ENCODE measurements around the gene STEAP4.
"Not testable (repeated sequence)": the region's sequence is repeated elsewhere in the genome, so short reads cannot be mapped to it uniquely, and the experiment has no call there.

STEAP4 gene

DNA sequence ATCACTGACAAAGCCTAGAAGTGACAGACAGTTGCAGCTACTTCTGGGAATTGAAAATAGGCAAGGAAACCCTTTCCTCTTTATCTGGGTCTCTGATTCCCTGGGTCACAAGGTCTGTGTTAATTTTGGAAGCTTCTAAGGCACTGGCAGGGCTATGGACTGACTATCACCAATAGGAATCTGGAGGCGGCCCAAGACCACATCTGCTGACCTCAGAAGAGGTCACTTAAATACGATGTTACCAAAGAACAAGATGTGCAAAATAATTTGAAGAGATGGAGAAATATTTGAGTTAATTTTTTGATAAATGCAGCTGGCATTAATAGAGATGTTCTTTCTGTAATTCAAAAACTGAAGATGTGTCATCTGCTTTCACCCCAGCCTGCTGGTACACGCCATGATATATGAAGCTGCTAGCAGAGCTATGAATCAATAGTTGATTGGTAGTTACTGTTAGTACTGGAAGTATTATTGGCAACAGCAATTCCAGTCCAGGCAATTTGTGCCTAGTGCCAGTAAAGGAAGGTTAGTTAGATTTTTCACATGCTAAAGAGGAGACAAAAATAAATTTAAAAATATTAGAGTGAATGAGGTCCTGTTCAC is 5.5 kb upstream of the STEAP4 start:
- DNase-seq (ENCODE audit: low spot score) = no peak

DNA sequence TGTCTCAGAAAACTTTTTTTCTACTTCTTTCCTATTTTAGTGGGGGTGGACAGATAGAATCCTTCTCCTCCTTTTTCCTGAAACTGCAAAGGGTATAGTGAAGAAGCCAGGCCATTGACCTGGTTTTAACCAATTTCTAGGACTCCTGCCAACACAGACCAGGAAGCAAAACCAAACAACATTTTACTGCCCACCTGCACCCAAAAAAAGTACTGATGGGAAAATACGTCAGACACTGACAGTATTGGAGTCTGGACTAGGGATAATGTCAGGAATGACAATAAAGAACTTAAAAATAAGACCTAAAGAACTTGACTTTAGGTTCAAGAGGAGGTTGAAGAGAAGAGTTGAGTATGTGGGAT is 5.0 kb upstream of the STEAP4 start:
- DNase-seq (ENCODE audit: low spot score) = no peak

DNA sequence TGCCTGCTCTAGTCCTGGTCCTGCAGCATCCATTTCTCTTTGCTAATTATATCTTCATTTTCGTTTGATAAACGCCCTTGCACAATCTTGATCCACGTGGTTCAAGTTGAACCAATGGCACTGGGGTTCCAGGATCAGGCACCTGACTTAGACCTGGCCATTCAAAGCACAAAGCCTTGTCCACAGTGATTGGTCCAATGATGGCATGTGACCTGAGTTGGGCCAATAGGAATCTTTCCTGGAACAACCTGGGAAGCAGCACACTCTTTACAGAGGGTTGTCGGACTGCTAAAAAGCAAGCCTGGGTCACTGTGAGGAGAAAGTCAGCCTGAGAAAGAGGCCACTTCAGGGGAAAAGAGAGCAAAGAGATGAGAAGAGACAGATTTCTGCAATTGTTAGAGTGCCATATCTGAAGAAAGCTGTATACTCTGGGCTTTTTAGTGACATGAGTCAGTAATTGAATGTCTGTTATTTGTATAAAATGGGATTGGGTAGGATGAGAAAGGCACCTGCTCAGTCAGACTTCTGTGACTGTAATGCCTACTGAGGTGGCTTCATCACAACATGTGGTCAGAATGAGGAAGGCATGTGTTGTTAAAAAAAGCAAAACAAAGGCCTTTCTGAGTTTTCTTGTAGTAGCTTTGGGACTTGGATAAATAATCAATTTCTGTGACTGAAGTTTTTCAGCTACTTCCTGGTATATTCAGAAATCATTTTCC is 4.4 kb upstream of the STEAP4 start:
- no peak for DNase-seq (ENCODE audit: low spot score)

DNA sequence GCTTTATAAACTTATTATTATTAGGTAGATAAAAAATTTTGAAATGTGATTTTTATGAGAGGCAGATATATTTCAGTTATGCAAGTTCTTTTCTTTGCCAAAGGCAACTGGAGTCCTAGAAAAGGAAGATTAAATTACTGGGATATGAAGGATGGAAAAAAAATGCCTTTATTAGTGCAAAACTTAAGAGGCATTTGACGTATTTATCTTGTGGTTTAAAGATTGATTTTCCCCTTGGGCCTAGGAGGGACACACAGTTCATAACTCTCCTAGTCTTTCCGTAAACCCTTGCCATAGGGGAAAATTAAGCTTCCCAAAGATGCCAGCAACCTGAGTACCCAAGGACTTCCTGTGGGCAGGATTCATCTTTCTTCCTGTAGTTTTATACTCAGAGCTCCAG is 3.1 kb upstream of the STEAP4 start:
- no peak for DNase-seq (ENCODE audit: low spot score)

DNA sequence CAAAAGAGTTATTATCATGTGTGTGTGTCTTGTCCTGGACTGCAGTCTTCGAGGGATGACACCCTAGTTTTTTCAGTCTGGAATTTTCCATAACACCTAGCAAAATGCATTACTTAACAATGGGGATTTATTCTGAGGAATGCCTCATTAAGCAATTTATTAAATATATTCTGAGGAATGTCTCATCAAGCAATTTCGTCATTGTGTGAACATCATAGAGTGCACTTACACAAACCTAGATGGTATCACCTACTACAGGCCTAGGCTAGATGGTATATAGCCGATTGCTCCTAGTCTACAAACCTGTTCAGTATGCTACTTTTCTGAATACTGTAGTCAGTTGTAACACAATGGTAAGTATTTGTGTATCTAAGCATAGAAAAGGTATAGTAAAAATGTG is 1.1 kb upstream of the STEAP4 start:
- no peak for DNase-seq (ENCODE audit: low spot score)

DNA sequence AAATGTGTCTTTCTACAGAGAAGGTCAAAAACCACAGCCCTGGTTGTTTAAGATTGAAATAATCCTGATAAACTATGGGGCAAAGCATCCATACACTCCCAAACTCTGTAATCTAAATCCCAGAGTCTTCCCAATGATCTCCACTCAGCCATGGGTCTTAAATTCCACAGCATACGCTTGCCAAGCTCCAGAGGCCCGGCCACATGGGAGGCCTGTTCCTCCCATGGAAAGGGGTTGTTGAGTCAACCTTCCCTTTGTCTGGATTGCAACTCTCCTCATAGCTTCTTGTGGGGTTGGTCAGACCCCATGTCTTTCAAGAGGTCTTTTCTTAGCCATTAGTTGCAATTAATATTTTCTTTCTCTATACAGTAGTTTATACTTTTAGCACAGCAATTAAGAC is 718 bp upstream of the STEAP4 start:
- DNase-seq (ENCODE audit: low spot score) = no peak

DNA sequence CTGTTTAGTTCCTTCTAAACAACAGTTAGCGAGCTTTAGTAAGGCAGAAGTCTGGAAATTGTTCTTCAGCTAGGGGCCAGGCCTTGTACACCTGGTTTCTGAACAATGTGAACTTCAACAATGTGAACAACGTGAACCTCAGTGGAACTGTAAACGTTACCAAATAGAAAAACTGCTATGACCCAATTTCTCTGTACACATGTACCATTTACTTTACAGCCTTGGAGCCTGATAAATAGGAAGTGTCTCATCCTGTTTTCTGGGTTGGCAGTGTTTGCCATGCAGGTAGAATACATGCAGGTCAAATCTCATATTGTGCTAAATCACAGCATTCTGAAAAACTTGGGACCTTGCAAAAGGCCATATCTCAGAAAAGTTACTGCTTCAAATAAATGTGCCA is 1.6 kb downstream of the STEAP4 start:
- no peak for DNase-seq (ENCODE audit: low spot score)

DNA sequence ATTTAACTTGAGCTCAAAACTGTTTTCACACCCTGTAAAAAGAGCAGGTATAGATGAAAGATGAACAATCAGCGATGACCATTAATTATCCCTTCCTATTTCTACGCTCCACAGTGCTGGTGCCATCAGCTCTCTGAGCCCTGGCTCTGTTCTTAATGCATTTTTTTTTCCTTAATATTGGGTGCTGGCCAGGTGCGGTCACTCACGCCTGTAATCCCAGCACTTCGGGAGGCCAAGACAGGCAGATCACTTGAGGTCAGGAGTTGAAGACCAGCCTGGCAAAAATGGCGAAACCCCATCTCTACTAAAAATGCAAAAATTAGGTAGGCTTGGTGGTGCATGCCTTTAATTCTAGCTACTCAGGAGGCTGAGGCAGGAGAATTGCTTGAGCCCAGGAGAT is 4.2 kb downstream of the STEAP4 start:
- DNase-seq (ENCODE audit: low spot score) = no peak

DNA sequence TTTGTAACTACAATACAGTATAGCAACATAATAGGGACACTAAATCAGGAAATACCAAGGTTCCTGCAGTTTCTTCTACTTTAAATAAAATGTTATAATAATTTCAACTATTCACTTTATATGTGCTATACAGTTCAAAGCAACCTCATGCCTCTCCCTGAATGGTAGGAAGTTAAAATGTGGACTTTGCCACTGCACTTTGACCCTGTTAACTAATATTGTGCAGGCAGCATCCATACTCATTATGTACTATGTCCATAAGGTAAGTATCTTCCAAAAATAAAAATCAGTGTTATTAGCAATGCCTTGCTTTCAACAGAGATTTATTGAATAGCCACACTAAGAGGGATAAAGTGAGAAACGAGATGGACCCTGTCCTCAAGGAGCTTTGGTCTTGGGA is 4.8 kb downstream of the STEAP4 start:
- no peak for DNase-seq (ENCODE audit: low spot score)

DNA sequence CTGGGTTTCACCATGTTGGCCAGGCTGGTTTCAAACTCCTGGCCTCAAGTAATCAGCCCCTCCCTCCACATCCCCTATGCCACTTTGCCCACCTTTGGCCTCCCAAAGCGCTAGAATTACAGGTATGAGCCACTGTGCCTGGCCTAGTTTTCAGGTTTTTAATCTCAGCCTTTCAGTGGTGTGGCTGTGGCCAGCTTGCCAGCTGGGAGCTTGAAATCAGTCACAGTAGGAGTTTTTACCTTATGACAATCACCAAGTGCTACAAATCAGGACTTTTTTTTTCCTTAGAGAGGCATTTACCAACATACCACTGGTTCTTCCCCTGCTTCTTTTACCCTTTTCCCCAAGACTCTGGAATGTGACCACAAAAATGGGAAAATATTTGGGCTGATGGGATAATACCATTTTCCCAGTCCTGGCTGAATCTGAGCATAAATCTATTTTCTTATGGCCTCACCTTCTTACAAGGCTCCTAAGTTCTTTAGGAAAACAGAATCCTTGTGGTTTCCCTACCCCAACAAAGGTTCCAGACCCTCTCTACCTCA is 6.2 kb downstream of the STEAP4 start:
- DNase-seq (ENCODE audit: low spot score) = no peak

DNA sequence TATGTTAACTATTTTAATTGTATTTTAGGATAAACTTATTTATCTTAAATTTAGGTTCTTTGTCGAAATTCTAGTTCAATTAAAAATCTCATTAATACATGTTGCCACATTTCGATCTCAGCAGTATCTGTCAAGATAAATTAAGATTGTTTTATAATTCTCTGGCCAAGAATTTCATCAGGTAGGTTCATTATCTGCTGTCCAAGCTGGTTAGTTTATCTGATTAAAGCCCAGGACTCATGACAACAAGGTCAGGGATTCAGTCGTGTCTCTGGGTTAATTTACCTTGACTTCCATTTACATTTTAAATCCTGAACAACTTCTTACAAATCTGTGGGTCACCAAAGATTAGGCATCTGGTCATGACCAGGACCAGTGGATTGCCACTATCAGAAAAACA is 7.6 kb downstream of the STEAP4 start:
- DNase-seq (ENCODE audit: low spot score) = no peak

DNA sequence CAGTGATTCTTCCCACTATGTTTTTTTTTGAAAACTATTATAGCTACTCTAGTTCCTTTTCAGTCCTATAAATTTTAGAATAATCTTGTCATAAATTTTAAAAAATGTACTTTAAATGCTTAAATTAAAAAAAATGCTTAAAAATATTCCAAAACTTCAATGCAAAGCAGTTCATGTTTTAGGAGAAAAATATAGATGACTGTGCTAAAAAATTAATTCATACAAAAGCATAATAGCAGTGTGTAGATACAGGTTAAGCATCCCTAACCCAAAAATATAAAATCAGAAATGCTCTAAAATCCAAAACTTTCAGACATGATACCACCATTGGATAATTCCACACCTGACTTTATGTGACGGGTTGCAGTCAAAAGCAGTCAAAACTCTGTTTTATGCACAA is 12.8 kb downstream of the STEAP4 start:
- DNase-seq (ENCODE audit: low spot score) = no peak

DNA sequence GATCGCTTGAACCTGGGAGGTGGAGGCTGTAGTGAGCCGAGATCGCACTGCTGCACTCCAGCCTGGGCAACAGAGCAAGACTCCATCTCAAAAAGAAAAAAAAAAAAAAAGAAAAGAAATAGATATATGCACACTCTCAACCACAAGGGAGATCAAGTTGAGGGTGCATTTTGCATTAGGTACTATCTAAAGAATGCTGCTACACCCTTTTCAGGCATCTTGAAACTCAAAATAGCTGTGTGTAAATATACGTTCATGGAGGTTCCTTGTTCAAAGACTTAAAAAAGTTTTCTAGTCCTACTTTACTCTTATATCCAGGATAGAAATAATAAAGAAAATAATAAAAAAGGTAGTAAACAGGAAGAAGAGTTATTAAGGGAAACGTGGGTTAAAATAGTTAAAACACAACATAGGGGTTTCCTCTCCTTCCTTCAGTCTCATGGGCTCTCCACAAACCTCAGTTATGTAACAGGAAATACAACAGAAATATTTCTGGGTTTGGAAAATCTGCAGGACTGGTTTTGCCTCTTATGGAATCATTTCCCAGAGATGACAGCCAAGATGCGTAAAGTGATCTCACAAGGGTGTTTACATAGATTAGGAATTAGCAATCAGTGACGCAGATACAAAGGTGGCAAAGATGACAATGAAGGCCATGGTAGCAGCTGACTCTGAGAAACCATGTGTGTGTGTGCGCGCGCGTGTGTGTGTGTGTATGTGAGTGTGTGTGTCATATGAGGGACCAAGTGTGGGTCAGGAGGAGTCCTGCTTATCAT is 15.1 kb downstream of the STEAP4 start:
- DNase-seq (ENCODE audit: low spot score) = no peak

DNA sequence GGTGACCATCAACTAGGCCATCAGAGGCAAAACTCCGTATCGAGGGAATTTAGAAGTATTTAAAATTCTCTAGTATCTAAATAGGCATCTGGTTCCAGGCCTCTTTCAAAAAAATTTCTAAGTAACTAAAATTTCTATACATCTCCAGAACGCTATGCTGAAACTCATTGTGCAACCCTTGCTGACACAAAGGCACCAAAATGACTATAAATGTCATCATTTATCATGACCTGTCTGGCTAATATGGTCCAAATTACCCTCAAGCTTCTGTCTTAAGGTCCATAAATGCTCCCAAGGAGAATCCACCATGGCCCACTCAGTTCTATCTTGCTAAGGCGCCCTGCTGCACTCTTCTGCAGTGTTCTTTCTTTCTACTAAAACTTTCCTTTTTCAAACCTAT is 16.2 kb downstream of the STEAP4 start:
- DNase-seq (ENCODE audit: low spot score) = no peak

DNA sequence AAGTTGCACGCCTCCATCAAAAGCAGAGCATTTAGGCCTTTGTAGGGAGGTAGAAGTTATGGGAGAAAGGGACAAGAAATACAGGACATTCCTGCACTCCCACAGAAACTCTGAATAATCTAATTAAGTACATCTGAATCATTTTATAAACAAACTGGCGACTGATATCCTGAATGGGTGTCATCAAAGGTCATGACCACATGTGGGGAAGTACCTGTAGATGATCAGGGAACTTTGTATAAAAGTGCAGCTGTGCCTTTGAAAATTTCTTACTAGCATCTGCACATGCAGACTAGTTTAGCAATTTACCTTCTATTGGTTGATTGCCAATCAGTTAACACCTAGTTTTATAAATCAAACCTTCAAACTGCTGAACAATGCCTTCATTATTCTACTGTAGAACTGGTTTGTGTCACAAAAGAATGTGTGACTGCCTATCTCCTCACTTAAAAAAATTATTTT is 17.1 kb downstream of the STEAP4 start:
- no peak for DNase-seq (ENCODE audit: low spot score)

DNA sequence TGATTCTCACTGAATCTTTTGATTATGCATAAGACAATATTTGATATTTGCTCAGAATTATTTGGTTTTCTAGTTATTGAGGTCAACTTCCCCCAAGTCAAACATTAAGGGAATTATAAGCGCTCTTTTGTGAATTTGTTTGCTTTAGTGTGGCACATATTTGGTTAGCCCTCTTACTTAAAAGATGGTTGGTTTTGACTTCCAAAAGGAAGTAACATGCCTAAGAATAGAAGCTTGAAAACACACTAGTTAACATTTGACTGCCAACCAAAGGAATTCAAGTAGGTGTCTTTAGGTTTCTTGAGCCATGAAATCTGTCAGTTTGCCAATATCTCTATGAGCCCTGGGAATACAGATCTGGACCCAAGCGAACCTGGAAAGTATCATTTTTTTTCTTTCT is 24.9 kb downstream of the STEAP4 start:
- DNase-seq (ENCODE audit: low spot score) = no peak

DNA sequence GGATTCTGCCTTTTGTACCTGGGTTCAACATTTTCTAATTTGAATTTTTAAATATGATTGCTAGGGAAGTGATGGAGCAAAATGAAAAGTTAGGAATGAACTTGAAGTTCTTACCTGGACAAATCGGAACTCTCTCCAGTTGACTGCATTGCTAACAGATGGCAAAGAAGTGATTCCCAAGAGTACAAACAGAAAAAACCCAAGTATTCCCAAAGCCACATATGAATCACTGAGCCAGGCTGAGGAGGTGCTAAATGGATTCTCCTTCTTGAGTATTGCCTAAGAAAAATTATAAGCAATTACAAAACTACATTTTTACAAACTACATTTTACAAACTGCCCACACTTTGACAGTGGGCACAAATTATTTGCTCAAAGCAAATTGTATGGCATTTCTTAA is 25.9 kb downstream of the STEAP4 start:
- no peak for DNase-seq (ENCODE audit: low spot score)

DNA sequence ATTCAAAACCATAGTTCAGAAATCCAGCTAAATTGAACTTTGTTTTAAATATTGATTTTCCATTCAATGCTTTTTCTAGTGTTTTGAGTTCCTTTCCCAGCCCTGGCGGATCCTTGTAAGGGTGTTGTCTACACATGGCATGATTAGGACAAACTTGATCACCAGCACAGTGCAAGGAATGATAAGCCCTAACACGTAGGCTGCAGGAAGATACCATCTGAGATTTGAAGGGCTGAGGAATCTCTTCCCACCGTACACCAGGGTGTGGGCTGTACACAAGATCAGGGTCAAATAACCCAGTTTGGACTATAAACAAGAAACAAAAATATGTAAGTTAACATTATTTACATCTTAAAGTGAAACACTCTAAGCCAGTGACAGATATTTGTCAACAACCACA is 27.4 kb downstream of the STEAP4 start:
- no peak for DNase-seq (ENCODE audit: low spot score)

DNA sequence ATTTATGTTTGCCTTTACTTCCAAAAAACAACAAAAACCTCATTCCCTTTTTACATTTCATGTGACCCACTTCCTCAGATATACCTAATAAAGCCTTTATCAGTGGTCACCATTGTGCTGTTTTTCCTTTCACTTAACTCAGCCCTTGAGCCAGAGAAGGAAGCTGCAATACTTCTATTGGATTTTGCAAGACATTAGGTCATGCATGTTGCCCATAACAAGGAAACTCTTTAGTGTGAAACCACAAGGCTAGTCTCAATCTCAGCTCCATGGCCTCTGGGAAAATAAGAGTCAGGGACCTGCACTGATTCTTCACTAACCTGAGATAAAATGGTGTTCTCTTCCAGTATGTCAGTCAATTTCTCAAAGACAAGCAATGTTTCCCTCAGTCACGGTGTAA is 27.8 kb downstream of the STEAP4 start:
- DNase-seq (ENCODE audit: low spot score) = no peak

DNA sequence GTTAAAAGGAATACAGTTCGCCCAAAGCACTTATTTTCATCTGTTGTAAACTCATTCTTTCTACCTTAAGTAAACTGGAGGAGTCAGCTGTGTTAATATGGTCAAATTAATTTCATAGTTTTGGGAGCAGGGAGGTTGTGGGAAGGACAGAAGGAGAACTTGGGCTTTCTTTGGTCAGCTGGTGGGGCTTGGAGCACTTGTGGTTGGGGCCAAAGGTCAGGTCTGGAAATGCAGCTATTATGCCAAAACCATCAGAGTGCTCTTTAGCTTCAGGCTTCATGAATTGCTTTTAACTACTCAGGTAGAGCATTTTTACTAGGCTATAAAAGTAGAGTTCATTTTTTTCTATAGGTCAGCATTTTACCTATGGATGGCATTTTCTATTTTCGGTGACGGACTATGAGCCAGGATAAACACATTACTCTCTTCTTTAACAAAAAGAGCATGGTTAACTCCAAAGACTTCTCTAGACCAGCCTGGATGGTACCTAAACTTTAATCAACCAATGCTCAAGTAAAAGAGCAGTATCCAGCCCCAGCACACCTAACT is 30.0 kb downstream of the STEAP4 start:
- DNase-seq (ENCODE audit: low spot score) = no peak

DNA sequence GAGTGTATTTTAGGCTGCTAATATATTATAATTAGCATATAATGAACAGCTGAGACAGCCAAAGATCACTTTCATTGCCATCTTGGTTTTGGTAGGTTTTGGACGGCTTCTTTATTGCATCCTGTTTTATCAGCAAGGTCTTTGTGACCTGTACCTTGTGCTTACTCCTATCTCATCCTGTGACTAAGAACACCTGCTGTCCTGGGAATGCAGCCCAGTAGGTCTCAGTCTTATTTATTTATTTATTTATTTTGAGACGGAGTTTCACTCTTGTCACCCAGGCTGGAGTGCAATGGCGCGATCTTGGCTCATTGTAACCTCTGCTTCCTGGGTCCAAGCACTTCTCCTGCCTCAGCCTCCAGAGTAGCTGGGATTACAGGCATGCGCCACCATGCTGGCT is 31.8 kb downstream of the STEAP4 start:
- DNase-seq (ENCODE audit: low spot score) = not testable (repeated sequence)

DNA sequence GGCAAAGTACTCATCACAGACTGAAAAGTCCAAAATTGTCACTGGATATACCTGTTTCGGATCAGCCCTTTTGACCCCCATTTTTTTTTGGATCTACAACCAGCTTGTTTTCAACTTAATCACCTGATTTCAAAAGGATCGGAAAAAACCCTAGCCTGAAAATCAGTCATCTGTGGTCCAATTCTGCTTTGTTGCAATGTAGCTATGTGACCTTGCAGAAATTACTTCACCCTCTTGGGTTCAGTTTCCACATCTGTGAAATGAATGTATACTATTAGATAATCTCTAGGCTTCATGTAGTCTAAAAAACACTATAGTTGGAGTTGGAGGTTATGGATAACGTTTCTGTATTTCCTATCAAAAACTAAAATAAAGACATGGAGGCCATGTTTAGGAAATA is 37.1 kb downstream of the STEAP4 start:
- no peak for DNase-seq (ENCODE audit: low spot score)

DNA sequence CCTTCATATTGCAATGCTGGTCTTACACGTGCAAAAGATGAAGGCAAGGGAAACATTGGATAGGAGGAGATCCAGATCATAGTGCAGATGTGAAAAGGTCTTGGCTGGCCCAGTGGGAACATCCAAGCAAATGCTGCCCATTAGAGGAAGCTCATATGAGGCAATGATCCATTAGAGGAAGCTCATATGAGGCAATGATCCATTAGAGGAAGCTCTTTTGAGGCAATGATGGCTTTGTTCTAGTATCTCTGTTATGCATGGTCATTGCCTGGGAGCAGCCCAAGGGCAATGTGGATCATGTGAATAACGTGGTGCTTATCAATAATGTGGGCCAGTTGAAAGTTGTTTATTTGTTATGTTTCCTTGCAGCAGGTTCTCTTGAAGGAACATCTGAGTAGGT is 37.8 kb downstream of the STEAP4 start:
- DNase-seq (ENCODE audit: low spot score) = no peak

All from AG08396 (cell line).